Panc1 (cell line): Measurements from ENCODE around the gene BMI1. TPM values are rescaled to one million over a fixed set of nuclear protein-coding genes. Genes with fewer than 3 reads are reported as not detected.

Experiments
- ATAC-seq: fragments of 200-7000 bp; cut with Tn5 transposase; 2 replicates; pipeline ENCODE4 v1.9.1; 2020; ENCODE audit warnings: mild to moderate bottlenecking, moderate library complexity
- BruUV-seq: library from RNA; stranded (reverse); fragments of 400-500 nt; replicated peaks from 2 replicates; lab custom pipeline; 2021; lab: Mats Ljungman, UMichigan
- CTCF ChIA-PET: fragments of 300-600 bp; sonication (Branson Sonifier 250); formaldehyde crosslinking; loops from one replicate; lab custom pipeline; 2022; ENCODE audit warnings: antibody characterized with exemption; lab: Charles Lee
- POLR2A ChIA-PET: fragments of 300-600 bp; sonication (Branson Sonifier 250); formaldehyde crosslinking; loops from one replicate; lab custom pipeline; 2022; ENCODE audit warnings: antibody characterized with exemption; lab: Charles Lee
- DNase-seq: peaks from one replicate; pipeline ENCODE4 v3.0.0-alpha.2; 2010; ENCODE audit warnings: low read depth, low spot score
- H3K27ac ChIP-seq: 2 replicates; pipeline ENCODE4 v1.5.1; 2011; ENCODE audit warnings: mild to moderate bottlenecking, low read length, inconsistent platforms
- H3K27me3 ChIP-seq: fragments of 200-500 bp; sonication (Bioruptor generic); 2 replicates; pipeline ENCODE4 v1.6.0; 2014; ENCODE audit warnings: low read length, inconsistent platforms; ENCODE audit not compliant: control insufficient read depth, insufficient read depth
- H3K36me3 ChIP-seq: fragments of 200-500 bp; sonication (Bioruptor generic); 2 replicates; pipeline ENCODE4 v1.5.1; 2014; ENCODE audit warnings: inconsistent platforms, mild to moderate bottlenecking, low read length, moderate library complexity; ENCODE audit not compliant: control insufficient read depth, insufficient read depth
- H3K4me1 ChIP-seq: 2 replicates; pipeline ENCODE4 v1.5.1; 2011; ENCODE audit warnings: inconsistent platforms, mild to moderate bottlenecking, low read length, moderate library complexity; ENCODE audit not compliant: control insufficient read depth, insufficient read depth
- H3K4me3 ChIP-seq, 2 experiments: 2 replicates each; pipeline ENCODE4 v1.5.1; 2011 to 2012; ENCODE audit warnings: low read depth in 2 of 2, low read length in 2 of 2, mild to moderate bottlenecking in 2 of 2, inconsistent platforms in 1 of 2, moderate library complexity in 1 of 2
- H3K9me3 ChIP-seq: fragments of 200-500 bp; sonication (Bioruptor generic); 2 replicates; pipeline ENCODE4 v1.5.1; 2014; ENCODE audit warnings: low read depth, mild to moderate bottlenecking, inconsistent platforms, low read length, moderate library complexity; ENCODE audit not compliant: control insufficient read depth, insufficient read depth
- CTCF ChIP-seq: fragments of 450-650 bp; IDR thresholded peaks from 2 replicates; pipeline ENCODE4 v1.5.1; 2017; ENCODE audit warnings: mild to moderate bottlenecking
- POLR2AphosphoS5 ChIP-seq: IDR thresholded peaks from 2 replicates; pipeline ENCODE4 v1.6.1; 2012; ENCODE audit warnings: mild to moderate bottlenecking, low read depth, low read length, moderate library complexity
- REST ChIP-seq, 2 experiments: IDR thresholded peaks; 2 replicates each; pipeline ENCODE4 v1.6.1; 2011 to 2012; ENCODE audit warnings: low read depth in 2 of 2, control low read depth in 1 of 2, low read length in 1 of 2, mild to moderate bottlenecking in 1 of 2, moderate library complexity in 1 of 2; ENCODE audit not compliant: insufficient read depth in 1 of 2
- SIN3A ChIP-seq: IDR thresholded peaks from 2 replicates; pipeline ENCODE4 v1.6.1; 2012; ENCODE audit warnings: low read depth, mild to moderate bottlenecking, low read length, moderate library complexity, borderline replicate concordance; ENCODE audit not compliant: insufficient read depth
- TCF7L2 ChIP-seq: IDR thresholded peaks from 2 replicates; pipeline ENCODE4 v1.6.1; 2011; ENCODE audit warnings: mild to moderate bottlenecking, low read depth, low read length, inconsistent platforms
- in situ Hi-C: cut with HindIII; loops from 2 replicates; pipeline ENCODE4 v1.10.0; 2016; ENCODE audit warnings: low sequenced_read_pairs, low pct_unique_long_range_greater_than_20kb
- intact Hi-C: fragments of 100-400 bp; cut with micrococcal nuclease; formaldehyde crosslinking; loops from one replicate; pipeline ENCODE4 v1.10.0; 2022; ENCODE audit not compliant: unreplicated experiment
- total RNA-seq: library from RNA; stranded (reverse); gene quantifications from one replicate; pipeline ENCODE4 v1.2.1, GENCODE V29; 2021; ENCODE audit not compliant: unreplicated experiment

The BMI1 gene
- total RNA-seq, 1 experiment from 2014 or later = 55.1 TPM

- TF ChIP-seq REST (IDR thresholded peaks at IDR 0.05; ENCODE audit: insufficient read depth in 1 of 2, low read depth in 2 of 2, low read length in 1 of 2) (no peak), POLR2AphosphoS5 (no peak), SIN3A (no peak), TCF7L2 (no peak), CTCF (no peak)
- Histone ChIP-seq H3K4me1 (no peaks in the 10 kb centered on the region), H3K9me3 (no peaks in the 10 kb centered on the region), H3K27me3 (no peaks in the 10 kb centered on the region), H3K4me3 (no peak overlapping the region), H3K36me3 (no peaks in the 10 kb centered on the region), H3K27ac (no peak overlapping the region)
- DNase-seq (no peak), ATAC-seq (no peak)
- CTCF ChIA-PET = no interaction called here
- intact Hi-C loops = no loop called here
- in situ Hi-C loops = no loop called here
- BruUV-seq = no TSS peak
- POLR2A ChIA-PET = no interaction called here
Measured at GRCh38 chr10:22285130-22285529, 35.8 kb upstream of the BMI1 start.

- POLR2A ChIA-PET = no interaction called here
- Histone ChIP-seq H3K9me3 (no peaks in the 10 kb centered on the region), H3K4me1 (no peaks in the 10 kb centered on the region), H3K27ac (no peak overlapping the region), H3K27me3 (no peaks in the 10 kb centered on the region), H3K36me3 (no peaks in the 10 kb centered on the region), H3K4me3 (no peak overlapping the region)
- TF ChIP-seq TCF7L2 = no peak
- in situ Hi-C loops (no loop called here), intact Hi-C loops (no loop called here)
- DNase-seq (no peak), ATAC-seq (no peak)
- CTCF ChIA-PET = no interaction called here
- BruUV-seq = no TSS peak
Measured at GRCh38 chr10:22293747-22294404, 27.0 kb upstream of the BMI1 start.

- no peaks in the 10 kb centered on the region for H3K36me3 ChIP-seq
- POLR2A ChIA-PET = no interaction called here
- intact Hi-C loops = no loop called here
- CTCF ChIA-PET = no interaction called here
- no peak for DNase-seq
- no peaks in the 10 kb centered on the region for H3K27me3 ChIP-seq
- H3K4me1 ChIP-seq = no peaks in the 10 kb centered on the region
- BruUV-seq = no TSS peak
- no peak for TF ChIP-seq CTCF
- TF ChIP-seq POLR2AphosphoS5 = no peak
- TF ChIP-seq TCF7L2 = no peak
- TF ChIP-seq SIN3A = no peak
- TF ChIP-seq REST (IDR thresholded peaks at IDR 0.05; ENCODE audit: insufficient read depth in 1 of 2, low read depth in 2 of 2, low read length in 1 of 2) = no peak
- no peak for ATAC-seq
- no peak overlapping the region for H3K4me3 ChIP-seq
- in situ Hi-C loops = no loop called here
- H3K27ac ChIP-seq = no peak overlapping the region
- no peaks in the 10 kb centered on the region for H3K9me3 ChIP-seq
Measured at GRCh38 chr10:22294694-22295093, 26.2 kb upstream of the BMI1 start.
